Right lobe of liver (tissue), 4 donors: ENCODE measurements around the gene AKT3.

Experiments
- POLR2A ChIP-seq: fragments of 450-650 bp; IDR thresholded peaks from one replicate; pipeline ENCODE4 v1.6.1; 2017; ENCODE audit warnings: antibody characterized with exemption, mild to moderate bottlenecking
- TF ChIP-seq, protein P1 (sequence below), 4 donors: fragments of 200-600 bp in 3 of 4; fragments of 450-650 bp in 1 of 4; IDR thresholded peaks; one replicate each; pipeline versions ENCODE4 v1.5.1 to v1.8.0; 2016 to 2022; ENCODE audit warnings: antibody characterized with exemption in 4 of 4, mild to moderate bottlenecking in 2 of 4
- donor health status: DM: no; HTN: no; CAD: no.
- donor health status: DM: no; HTN: no; CAD: no.
- donor health status: DM: no; HTN: yes; CAD: no.

DNA sequence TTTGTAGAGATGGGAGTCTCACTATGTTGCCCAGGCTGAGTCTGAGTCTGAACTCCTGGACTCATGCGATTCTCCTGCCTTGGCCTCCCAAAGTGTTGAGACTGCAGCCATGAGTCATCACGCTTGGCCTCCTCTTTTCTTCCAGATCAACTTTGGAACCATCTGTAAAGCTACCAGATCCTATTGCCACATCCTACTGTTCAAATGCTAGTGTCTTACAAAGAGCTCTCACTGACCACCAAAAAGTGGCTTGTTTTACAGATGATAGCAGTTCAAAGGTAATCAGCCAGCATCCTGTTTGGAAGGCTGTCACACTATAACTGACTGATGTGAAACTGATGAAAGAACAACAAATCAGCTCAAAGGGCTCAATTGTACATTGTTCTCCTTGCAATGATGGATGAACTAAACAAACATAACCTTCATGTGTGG, 221.6 kb downstream of the AKT3 start:
- TF ChIP-seq, protein P1, sequence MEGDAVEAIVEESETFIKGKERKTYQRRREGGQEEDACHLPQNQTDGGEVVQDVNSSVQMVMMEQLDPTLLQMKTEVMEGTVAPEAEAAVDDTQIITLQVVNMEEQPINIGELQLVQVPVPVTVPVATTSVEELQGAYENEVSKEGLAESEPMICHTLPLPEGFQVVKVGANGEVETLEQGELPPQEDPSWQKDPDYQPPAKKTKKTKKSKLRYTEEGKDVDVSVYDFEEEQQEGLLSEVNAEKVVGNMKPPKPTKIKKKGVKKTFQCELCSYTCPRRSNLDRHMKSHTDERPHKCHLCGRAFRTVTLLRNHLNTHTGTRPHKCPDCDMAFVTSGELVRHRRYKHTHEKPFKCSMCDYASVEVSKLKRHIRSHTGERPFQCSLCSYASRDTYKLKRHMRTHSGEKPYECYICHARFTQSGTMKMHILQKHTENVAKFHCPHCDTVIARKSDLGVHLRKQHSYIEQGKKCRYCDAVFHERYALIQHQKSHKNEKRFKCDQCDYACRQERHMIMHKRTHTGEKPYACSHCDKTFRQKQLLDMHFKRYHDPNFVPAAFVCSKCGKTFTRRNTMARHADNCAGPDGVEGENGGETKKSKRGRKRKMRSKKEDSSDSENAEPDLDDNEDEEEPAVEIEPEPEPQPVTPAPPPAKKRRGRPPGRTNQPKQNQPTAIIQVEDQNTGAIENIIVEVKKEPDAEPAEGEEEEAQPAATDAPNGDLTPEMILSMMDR (IDR thresholded peaks at IDR 0.05), result no peak
- TF ChIP-seq POLR2A, result no peak
